ENCODE results near the gene MRPL11.

The MRPL11 gene

DNA sequence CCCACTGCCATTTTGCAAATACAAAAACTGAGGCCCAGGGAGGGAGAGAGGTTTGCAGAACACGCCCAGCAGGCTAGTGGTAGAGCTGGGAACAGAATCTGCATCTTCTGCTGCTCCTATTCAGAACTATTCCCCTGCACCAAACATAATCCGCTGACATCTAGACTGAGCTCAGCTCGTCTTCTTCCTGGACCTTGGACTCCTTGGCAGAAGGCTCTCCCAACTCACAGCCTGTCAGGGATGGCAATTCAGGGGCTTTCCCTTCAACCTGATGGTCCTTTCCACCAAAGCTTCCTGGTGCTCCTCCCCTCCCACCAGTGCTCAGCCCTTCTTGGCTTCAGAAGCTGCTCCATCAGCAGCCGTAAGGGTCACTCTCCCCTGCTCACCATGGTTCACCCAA lies 27.3 kb downstream of the MRPL11 start:
- H2AFZ ChIP-seq (ENCODE audit: low read length), result no peak overlapping the region
- TF ChIP-seq, protein P1, sequence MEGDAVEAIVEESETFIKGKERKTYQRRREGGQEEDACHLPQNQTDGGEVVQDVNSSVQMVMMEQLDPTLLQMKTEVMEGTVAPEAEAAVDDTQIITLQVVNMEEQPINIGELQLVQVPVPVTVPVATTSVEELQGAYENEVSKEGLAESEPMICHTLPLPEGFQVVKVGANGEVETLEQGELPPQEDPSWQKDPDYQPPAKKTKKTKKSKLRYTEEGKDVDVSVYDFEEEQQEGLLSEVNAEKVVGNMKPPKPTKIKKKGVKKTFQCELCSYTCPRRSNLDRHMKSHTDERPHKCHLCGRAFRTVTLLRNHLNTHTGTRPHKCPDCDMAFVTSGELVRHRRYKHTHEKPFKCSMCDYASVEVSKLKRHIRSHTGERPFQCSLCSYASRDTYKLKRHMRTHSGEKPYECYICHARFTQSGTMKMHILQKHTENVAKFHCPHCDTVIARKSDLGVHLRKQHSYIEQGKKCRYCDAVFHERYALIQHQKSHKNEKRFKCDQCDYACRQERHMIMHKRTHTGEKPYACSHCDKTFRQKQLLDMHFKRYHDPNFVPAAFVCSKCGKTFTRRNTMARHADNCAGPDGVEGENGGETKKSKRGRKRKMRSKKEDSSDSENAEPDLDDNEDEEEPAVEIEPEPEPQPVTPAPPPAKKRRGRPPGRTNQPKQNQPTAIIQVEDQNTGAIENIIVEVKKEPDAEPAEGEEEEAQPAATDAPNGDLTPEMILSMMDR (IDR thresholded peaks at IDR 0.05; ENCODE audit: low read length), result no peak
- no peak for TF ChIP-seq EZH2 (IDR thresholded peaks at IDR 0.05; ENCODE audit: borderline replicate concordance, low read length)
- H4K20me1 ChIP-seq (ENCODE audit: insufficient read depth, low read length), result no peaks in the 10 kb centered on the region
- no peak overlapping the region for H3K9ac ChIP-seq (ENCODE audit: low read length)
- H3K79me2 ChIP-seq (ENCODE audit: insufficient read depth, low read length), result no peaks in the 10 kb centered on the region
- H3K9me3 ChIP-seq (ENCODE audit: low read length), result no peaks in the 10 kb centered on the region
- no peak overlapping the region for H3K4me2 ChIP-seq (ENCODE audit: low read length)
- H3F3A ChIP-seq (ENCODE audit: insufficient read depth, low read length), result no peaks in the 10 kb centered on the region
- H3K36me3 ChIP-seq (ENCODE audit: insufficient read depth, low read length), result no peaks in the 10 kb centered on the region
- no peaks in the 10 kb centered on the region for H3K27me3 ChIP-seq (ENCODE audit: insufficient read depth, low read length)
- H3K4me1 ChIP-seq (ENCODE audit: insufficient read depth, low read length, severe bottlenecking), result peaks cover 7% of the 10 kb centered on the region
- H3K9me2 ChIP-seq (ENCODE audit: low read depth, low read length), result no peaks in the 10 kb centered on the region
- H3K4me3 ChIP-seq (ENCODE audit: low read depth, low read length, poor library complexity, severe bottlenecking), result no peak overlapping the region
- no peak overlapping the region for H3K27ac ChIP-seq (ENCODE audit: low read depth, low read length, poor library complexity, severe bottlenecking)

DNA sequence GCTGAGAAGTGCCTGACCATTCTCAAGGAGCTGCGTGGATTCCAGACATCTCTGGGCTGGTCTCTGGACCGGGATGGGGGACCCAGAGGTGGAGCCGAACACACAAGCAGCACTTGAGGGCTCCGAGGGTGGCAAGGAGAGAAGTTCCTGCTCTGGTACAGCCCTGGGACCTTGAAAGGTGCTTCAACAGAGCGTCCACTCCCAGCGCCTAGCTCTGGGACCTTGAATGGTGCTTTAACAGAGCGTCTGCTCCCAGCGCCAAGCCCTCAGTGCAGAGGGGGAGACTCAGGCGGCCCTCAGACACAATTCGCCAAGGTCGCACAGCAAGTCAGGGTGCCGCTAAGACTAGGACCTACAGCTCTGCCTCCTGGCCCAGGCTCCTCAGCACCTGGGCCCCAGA lies 28.5 kb downstream of the MRPL11 start:
- Histone ChIP-seq H2AFZ (ENCODE audit: low read length) (no peak overlapping the region), H3K36me3 (ENCODE audit: insufficient read depth, low read length) (no peaks in the 10 kb centered on the region), H3K9me2 (ENCODE audit: low read depth, low read length) (no peaks in the 10 kb centered on the region), H3K27me3 (ENCODE audit: insufficient read depth, low read length) (no peaks in the 10 kb centered on the region), H3K27ac (ENCODE audit: low read depth, low read length, poor library complexity, severe bottlenecking) (no peak overlapping the region), H3K4me1 (ENCODE audit: insufficient read depth, low read length, severe bottlenecking) (peaks cover 7% of the 10 kb centered on the region), H3K79me2 (ENCODE audit: insufficient read depth, low read length) (no peaks in the 10 kb centered on the region), H3F3A (ENCODE audit: insufficient read depth, low read length) (no peaks in the 10 kb centered on the region), H3K4me2 (ENCODE audit: low read length) (no peak overlapping the region), H3K9me3 (ENCODE audit: low read length) (no peaks in the 10 kb centered on the region), H3K9ac (ENCODE audit: low read length) (no peak overlapping the region), H3K4me3 (ENCODE audit: low read depth, low read length, poor library complexity, severe bottlenecking) (no peak overlapping the region), H4K20me1 (ENCODE audit: insufficient read depth, low read length) (no peaks in the 10 kb centered on the region)
- TF ChIP-seq, protein P1 (IDR thresholded peaks at IDR 0.05; ENCODE audit: low read length), result no peak
- TF ChIP-seq EZH2 (IDR thresholded peaks at IDR 0.05; ENCODE audit: borderline replicate concordance, low read length), result no peak

DNA sequence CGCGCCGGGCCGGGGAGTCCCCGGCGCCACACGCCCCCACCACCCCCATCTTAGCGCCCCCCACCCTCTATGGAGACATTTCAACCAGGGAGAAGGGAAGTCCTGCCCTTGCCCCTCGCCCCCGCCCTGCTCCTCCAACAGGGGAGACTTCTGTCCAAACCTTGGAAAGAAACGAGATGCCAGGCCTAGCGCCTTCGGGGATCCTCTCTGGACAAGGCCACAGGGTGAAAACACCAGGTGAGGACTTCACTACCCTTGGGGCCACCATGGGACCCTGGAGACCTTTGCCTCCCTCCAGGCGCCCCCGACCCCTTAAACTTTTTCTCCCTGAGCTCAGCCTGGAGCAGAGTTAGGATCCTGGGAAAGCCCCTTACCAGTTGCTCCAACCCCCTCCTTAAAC lies 29.4 kb downstream of the MRPL11 start:
- no peak overlapping the region for H2AFZ ChIP-seq (ENCODE audit: low read length)
- H3K36me3 ChIP-seq (ENCODE audit: insufficient read depth, low read length), result no peaks in the 10 kb centered on the region
- no peak for TF ChIP-seq EZH2 (IDR thresholded peaks at IDR 0.05; ENCODE audit: borderline replicate concordance, low read length)
- TF ChIP-seq, protein P1 (IDR thresholded peaks at IDR 0.05; ENCODE audit: low read length), result no peak
- H3K4me2 ChIP-seq (ENCODE audit: low read length), result no peak overlapping the region
- H3K9ac ChIP-seq (ENCODE audit: low read length), result no peak overlapping the region
- H3K4me3 ChIP-seq (ENCODE audit: low read depth, low read length, poor library complexity, severe bottlenecking), result no peak overlapping the region
- H3K4me1 ChIP-seq (ENCODE audit: insufficient read depth, low read length, severe bottlenecking), result peaks cover 7% of the 10 kb centered on the region
- no peaks in the 10 kb centered on the region for H3K27me3 ChIP-seq (ENCODE audit: insufficient read depth, low read length)
- no peaks in the 10 kb centered on the region for H3K9me2 ChIP-seq (ENCODE audit: low read depth, low read length)
- no peaks in the 10 kb centered on the region for H3K79me2 ChIP-seq (ENCODE audit: insufficient read depth, low read length)
- H3F3A ChIP-seq (ENCODE audit: insufficient read depth, low read length), result no peaks in the 10 kb centered on the region
- no peaks in the 10 kb centered on the region for H4K20me1 ChIP-seq (ENCODE audit: insufficient read depth, low read length)
- no peak overlapping the region for H3K27ac ChIP-seq (ENCODE audit: low read depth, low read length, poor library complexity, severe bottlenecking)
- H3K9me3 ChIP-seq (ENCODE audit: low read length), result no peaks in the 10 kb centered on the region

All from OCI-LY1 (cell line).